Measurements from ENCODE around the gene DKC1. TPM values are rescaled to one million over a fixed set of nuclear protein-coding genes. Genes with fewer than 3 reads are reported as not detected.

DKC1 gene
- total and polyA plus RNA-seq, 2 experiments from 2014 or later, result 120 to 165 TPM

DNA sequence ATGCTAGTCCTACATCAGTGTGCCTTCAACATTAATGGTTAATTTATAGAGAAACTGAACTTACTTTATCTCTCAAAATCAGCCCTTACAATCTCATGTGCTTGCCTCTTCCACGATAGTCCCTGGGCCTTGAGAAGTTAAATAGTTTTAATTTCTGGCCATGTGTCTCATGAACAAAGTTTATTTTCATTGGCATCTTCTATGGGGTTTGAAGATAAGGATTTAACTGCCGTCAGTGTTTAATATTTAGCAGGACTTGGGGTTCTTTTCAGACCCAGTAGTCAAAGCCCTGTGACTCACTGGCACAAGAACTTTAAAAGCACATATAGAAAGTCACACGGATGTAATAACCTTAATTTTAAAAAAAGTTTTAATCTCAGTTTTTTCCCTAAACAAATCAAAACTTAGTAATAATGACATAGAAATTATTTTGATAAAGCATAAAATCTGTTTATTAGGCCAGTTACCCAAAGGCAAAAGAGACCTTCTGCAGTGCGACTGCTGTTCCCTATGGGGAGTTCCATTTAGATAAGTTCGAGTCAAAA lies 52.7 kb downstream of the DKC1 start:
- Histone ChIP-seq H3K27me3 (ENCODE audit: insufficient read depth) (no peaks in the 10 kb centered on the region), H2AFZ (no peak overlapping the region), H4K20me1 (replicated peaks; ENCODE audit: insufficient read depth) (no peaks in the 10 kb centered on the region), H3K4me3 (no peak overlapping the region), H3F3A (replicated peaks; ENCODE audit: low read depth) (0 out of 2 replicates have a peak, but pooled peaks cover 1% of the 10 kb centered on the region), H3K79me2 (replicated peaks; ENCODE audit: insufficient read depth) (no peaks in the 10 kb centered on the region; the same call in 1 of the 2 replicates), H3K36me3 (ENCODE audit: insufficient read depth) (no peaks in the 10 kb centered on the region), H3K9me2 (ENCODE audit: insufficient read depth) (no peaks in the 10 kb centered on the region), H3K4me2 (no peak overlapping the region), H3K27ac (ENCODE audit: low read depth) (no peak overlapping the region), H3K4me1 (ENCODE audit: insufficient read depth) (peaks cover 34% of the 10 kb centered on the region)
- no peak for ATAC-seq
- Mint-ChIP-seq H3K27ac (no peak overlapping the region), H3K36me3 (ENCODE audit: low read depth) (peaks cover 24% of the 10 kb centered on the region), H3K4me3 (no peak overlapping the region), H3K4me1 (peaks cover 31% of the 10 kb centered on the region), H3K27me3 (ENCODE audit: insufficient read depth, low read depth, poor library complexity) (peaks cover 2% of the 10 kb centered on the region), H3K9me3 (peaks cover 20% of the 10 kb centered on the region)
- no peak for DNase-seq (ENCODE audit: low spot score)
- TF ChIP-seq, protein P1, sequence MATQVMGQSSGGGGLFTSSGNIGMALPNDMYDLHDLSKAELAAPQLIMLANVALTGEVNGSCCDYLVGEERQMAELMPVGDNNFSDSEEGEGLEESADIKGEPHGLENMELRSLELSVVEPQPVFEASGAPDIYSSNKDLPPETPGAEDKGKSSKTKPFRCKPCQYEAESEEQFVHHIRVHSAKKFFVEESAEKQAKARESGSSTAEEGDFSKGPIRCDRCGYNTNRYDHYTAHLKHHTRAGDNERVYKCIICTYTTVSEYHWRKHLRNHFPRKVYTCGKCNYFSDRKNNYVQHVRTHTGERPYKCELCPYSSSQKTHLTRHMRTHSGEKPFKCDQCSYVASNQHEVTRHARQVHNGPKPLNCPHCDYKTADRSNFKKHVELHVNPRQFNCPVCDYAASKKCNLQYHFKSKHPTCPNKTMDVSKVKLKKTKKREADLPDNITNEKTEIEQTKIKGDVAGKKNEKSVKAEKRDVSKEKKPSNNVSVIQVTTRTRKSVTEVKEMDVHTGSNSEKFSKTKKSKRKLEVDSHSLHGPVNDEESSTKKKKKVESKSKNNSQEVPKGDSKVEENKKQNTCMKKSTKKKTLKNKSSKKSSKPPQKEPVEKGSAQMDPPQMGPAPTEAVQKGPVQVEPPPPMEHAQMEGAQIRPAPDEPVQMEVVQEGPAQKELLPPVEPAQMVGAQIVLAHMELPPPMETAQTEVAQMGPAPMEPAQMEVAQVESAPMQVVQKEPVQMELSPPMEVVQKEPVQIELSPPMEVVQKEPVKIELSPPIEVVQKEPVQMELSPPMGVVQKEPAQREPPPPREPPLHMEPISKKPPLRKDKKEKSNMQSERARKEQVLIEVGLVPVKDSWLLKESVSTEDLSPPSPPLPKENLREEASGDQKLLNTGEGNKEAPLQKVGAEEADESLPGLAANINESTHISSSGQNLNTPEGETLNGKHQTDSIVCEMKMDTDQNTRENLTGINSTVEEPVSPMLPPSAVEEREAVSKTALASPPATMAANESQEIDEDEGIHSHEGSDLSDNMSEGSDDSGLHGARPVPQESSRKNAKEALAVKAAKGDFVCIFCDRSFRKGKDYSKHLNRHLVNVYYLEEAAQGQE (IDR thresholded peaks at IDR 0.05; ENCODE audit: unreplicated experiment), result no peak
- TF ChIP-seq, protein P2, sequence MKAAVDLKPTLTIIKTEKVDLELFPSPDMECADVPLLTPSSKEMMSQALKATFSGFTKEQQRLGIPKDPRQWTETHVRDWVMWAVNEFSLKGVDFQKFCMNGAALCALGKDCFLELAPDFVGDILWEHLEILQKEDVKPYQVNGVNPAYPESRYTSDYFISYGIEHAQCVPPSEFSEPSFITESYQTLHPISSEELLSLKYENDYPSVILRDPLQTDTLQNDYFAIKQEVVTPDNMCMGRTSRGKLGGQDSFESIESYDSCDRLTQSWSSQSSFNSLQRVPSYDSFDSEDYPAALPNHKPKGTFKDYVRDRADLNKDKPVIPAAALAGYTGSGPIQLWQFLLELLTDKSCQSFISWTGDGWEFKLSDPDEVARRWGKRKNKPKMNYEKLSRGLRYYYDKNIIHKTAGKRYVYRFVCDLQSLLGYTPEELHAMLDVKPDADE (IDR thresholded peaks at IDR 0.05), result no peak
- TF ChIP-seq, protein P3, sequence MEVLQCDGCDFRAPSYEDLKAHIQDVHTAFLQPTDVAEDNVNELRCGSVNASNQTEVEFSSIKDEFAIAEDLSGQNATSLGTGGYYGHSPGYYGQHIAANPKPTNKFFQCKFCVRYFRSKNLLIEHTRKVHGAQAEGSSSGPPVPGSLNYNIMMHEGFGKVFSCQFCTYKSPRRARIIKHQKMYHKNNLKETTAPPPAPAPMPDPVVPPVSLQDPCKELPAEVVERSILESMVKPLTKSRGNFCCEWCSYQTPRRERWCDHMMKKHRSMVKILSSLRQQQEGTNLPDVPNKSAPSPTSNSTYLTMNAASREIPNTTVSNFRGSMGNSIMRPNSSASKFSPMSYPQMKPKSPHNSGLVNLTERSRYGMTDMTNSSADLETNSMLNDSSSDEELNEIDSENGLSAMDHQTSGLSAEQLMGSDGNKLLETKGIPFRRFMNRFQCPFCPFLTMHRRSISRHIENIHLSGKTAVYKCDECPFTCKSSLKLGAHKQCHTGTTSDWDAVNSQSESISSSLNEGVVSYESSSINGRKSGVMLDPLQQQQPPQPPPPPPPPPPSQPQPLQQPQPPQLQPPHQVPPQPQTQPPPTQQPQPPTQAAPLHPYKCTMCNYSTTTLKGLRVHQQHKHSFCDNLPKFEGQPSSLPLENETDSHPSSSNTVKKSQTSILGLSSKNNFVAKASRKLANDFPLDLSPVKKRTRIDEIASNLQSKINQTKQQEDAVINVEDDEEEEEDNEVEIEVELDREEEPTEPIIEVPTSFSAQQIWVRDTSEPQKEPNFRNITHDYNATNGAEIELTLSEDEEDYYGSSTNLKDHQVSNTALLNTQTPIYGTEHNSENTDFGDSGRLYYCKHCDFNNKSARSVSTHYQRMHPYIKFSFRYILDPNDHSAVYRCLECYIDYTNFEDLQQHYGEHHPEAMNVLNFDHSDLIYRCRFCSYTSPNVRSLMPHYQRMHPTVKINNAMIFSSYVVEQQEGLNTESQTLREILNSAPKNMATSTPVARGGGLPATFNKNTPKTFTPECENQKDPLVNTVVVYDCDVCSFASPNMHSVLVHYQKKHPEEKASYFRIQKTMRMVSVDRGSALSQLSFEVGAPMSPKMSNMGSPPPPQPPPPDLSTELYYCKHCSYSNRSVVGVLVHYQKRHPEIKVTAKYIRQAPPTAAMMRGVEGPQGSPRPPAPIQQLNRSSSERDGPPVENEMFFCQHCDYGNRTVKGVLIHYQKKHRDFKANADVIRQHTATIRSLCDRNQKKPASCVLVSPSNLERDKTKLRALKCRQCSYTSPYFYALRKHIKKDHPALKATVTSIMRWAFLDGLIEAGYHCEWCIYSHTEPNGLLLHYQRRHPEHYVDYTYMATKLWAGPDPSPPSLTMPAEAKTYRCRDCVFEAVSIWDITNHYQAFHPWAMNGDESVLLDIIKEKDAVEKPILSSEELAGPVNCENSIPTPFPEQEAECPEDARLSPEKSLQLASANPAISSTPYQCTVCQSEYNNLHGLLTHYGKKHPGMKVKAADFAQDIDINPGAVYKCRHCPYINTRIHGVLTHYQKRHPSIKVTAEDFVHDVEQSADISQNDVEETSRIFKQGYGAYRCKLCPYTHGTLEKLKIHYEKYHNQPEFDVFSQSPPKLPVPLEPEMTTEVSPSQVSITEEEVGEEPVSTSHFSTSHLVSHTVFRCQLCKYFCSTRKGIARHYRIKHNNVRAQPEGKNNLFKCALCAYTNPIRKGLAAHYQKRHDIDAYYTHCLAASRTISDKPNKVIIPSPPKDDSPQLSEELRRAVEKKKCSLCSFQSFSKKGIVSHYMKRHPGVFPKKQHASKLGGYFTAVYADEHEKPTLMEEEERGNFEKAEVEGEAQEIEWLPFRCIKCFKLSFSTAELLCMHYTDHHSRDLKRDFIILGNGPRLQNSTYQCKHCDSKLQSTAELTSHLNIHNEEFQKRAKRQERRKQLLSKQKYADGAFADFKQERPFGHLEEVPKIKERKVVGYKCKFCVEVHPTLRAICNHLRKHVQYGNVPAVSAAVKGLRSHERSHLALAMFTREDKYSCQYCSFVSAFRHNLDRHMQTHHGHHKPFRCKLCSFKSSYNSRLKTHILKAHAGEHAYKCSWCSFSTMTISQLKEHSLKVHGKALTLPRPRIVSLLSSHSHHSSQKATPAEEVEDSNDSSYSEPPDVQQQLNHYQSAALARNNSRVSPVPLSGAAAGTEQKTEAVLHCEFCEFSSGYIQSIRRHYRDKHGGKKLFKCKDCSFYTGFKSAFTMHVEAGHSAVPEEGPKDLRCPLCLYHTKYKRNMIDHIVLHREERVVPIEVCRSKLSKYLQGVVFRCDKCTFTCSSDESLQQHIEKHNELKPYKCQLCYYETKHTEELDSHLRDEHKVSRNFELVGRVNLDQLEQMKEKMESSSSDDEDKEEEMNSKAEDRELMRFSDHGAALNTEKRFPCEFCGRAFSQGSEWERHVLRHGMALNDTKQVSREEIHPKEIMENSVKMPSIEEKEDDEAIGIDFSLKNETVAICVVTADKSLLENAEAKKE (CRISPR knock-in tag; IDR thresholded peaks at IDR 0.05), result no peak
- TF ChIP-seq STAT1 (IDR thresholded peaks at IDR 0.05; ENCODE audit: unreplicated experiment), result no peak
- TF ChIP-seq ZNF331 (CRISPR knock-in tag; IDR thresholded peaks at IDR 0.05; ENCODE audit: low read depth), result no peak
- no peak for TF ChIP-seq EZH2 (IDR thresholded peaks at IDR 0.05; ENCODE audit: low read depth, unreplicated experiment)
- TF ChIP-seq JUNB (IDR thresholded peaks at IDR 0.05; ENCODE audit: unreplicated experiment), result no peak
- TF ChIP-seq, protein P4, sequence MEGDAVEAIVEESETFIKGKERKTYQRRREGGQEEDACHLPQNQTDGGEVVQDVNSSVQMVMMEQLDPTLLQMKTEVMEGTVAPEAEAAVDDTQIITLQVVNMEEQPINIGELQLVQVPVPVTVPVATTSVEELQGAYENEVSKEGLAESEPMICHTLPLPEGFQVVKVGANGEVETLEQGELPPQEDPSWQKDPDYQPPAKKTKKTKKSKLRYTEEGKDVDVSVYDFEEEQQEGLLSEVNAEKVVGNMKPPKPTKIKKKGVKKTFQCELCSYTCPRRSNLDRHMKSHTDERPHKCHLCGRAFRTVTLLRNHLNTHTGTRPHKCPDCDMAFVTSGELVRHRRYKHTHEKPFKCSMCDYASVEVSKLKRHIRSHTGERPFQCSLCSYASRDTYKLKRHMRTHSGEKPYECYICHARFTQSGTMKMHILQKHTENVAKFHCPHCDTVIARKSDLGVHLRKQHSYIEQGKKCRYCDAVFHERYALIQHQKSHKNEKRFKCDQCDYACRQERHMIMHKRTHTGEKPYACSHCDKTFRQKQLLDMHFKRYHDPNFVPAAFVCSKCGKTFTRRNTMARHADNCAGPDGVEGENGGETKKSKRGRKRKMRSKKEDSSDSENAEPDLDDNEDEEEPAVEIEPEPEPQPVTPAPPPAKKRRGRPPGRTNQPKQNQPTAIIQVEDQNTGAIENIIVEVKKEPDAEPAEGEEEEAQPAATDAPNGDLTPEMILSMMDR (conservative IDR thresholded peaks at IDR 0.05; ENCODE audit: low read depth in 2 of 2), result no peak
- no peak for TF ChIP-seq NANOG (IDR thresholded peaks at IDR 0.05; ENCODE audit: borderline replicate concordance)
- TF ChIP-seq POLR2AphosphoS5 (IDR thresholded peaks at IDR 0.05; ENCODE audit: low read depth), result no peak

All from GM23338 (cell line).